ENCODE measurements around the gene SON.

Gene SON

DNA sequence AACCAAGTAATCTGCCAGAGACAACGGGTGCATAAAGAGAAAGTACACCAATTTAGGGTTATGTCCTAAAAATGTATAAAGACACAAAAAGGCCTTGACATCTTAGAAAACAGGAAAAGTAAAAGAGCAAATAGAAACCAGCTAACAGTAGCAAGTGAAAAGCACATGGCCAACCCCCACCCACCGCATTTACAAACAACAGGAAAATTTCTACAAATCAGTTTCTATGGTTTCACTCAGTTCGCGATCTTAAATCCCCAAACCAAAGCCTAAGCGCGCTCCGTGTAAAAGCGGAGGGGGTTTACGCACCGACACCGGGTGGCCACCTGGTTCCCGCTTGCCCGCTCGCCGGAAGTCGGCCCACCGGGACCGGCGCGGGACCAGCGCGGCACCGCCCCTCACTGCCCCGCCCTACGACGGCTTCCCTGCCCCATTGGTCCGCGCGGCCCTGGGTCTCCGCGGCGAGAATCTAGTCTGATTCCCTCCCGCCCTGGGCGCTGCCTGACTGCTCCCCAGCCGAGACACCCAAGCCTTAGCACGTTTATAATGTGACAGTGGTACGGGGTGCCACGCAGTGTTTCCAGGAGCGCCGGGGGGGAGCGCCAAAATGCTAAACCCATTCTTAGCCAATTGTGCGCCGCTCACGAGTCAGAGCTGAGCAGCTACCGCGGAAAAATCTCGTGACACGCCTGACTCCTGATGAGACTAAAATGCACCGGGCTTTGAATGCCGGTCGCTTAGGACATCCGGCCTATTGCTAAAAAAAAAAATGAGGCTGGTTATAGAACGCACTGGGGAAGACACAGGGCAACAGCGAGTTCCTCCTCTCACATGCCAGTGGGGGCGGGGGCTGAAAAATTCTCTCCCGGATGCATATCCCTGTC, 840 bp upstream of the SON start, which contains the start of gene GART:
GART (minus strand) TSS at position 362 of the 884 bp plus-strand sequence. CDS start 2,802 bp downstream, outside the sequence.
- peak within 1 kb of the TSS; percentile 78 for H3K4me3 ChIP-seq (ENCODE audit: low read depth, low read length)
- in situ Hi-C loops (cut with HindIII; ENCODE audit: low sequenced_read_pairs) = no loop called here
- TF ChIP-seq, protein P1, sequence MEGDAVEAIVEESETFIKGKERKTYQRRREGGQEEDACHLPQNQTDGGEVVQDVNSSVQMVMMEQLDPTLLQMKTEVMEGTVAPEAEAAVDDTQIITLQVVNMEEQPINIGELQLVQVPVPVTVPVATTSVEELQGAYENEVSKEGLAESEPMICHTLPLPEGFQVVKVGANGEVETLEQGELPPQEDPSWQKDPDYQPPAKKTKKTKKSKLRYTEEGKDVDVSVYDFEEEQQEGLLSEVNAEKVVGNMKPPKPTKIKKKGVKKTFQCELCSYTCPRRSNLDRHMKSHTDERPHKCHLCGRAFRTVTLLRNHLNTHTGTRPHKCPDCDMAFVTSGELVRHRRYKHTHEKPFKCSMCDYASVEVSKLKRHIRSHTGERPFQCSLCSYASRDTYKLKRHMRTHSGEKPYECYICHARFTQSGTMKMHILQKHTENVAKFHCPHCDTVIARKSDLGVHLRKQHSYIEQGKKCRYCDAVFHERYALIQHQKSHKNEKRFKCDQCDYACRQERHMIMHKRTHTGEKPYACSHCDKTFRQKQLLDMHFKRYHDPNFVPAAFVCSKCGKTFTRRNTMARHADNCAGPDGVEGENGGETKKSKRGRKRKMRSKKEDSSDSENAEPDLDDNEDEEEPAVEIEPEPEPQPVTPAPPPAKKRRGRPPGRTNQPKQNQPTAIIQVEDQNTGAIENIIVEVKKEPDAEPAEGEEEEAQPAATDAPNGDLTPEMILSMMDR (IDR thresholded peaks at IDR 0.05; ENCODE audit: low read depth, low read length, missing control alignments) = no peak
- peak; percentile 32 for DNase-seq (ENCODE audit: low read depth)

DNA sequence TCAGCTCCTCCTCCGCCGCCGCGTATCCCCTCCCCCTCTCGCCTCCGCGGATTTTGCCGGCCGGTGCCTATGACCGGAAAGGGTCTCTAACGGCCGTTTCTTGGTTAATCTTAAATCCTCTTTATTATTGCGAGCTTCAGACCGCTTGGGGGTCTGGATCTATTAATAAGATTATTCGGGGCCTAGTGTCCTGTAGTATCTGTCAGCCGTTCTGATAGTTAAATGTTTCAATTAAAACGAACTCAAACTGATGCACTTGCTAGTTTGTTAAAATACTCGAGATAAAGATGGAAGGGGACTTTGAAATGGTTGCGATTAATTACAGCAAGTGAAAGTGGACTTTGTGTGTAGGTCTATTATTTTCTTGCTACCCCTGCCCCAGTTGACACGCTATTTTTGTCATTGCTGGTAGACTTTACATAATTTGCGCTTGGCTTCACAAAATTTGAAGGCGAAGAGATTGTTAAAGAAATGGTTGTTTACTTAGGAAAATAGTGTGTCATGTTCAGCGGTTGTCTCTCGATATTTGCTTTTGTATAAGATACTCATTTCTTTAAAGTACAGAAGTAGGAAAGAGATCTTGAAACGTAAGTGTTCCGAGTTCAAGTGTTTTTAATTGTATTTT, 779 bp downstream of the SON start:
- TF ChIP-seq, protein P1 (IDR thresholded peaks at IDR 0.05; ENCODE audit: low read depth, low read length, missing control alignments) = no peak

GRCh38 chr21:33544451-33545195, 1.8 kb downstream of the SON start:
- TF ChIP-seq, protein P1 (IDR thresholded peaks at IDR 0.05; ENCODE audit: low read depth, low read length, missing control alignments) = no peak
- DNase-seq (ENCODE audit: low read depth) = no peak
- peak overlapping the region; percentile 78 for H3K4me3 ChIP-seq (ENCODE audit: low read depth, low read length)
- in situ Hi-C loops (cut with HindIII; ENCODE audit: low sequenced_read_pairs) = no loop called here

More for the DNA sequence above, 779 bp downstream of the SON start:
- H3K4me3 ChIP-seq (ENCODE audit: low read depth, low read length) = peak overlapping the region; percentile 78
- in situ Hi-C loops (cut with HindIII; ENCODE audit: low sequenced_read_pairs) = no loop called here
- peak; percentile 18 for DNase-seq (ENCODE audit: low read depth)

DNA sequence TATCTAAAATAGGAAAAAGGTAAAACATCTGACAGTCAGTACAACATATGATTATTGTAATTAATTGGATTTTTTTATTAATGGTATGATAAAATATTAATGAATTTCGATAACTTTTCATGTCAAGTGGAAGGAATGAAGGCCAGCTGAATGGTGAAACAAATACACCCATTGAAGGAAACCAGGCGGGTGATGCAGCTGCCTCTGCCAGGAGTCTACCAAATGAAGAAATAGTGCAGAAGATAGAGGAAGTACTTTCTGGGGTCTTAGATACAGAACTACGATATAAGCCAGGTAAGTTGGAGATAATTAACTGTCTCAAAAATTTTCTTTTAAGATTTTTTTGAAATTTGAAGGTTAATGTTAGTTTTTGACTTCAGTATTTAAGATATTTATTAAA, 3.2 kb downstream of the SON start:
- TF ChIP-seq, protein P1 (IDR thresholded peaks at IDR 0.05; ENCODE audit: low read depth, low read length, missing control alignments) = no peak
- in situ Hi-C loops (cut with HindIII; ENCODE audit: low sequenced_read_pairs) = no loop called here
- DNase-seq (ENCODE audit: low read depth) = no peak
- no peak overlapping the region for H3K4me3 ChIP-seq (ENCODE audit: low read depth, low read length)

DNA sequence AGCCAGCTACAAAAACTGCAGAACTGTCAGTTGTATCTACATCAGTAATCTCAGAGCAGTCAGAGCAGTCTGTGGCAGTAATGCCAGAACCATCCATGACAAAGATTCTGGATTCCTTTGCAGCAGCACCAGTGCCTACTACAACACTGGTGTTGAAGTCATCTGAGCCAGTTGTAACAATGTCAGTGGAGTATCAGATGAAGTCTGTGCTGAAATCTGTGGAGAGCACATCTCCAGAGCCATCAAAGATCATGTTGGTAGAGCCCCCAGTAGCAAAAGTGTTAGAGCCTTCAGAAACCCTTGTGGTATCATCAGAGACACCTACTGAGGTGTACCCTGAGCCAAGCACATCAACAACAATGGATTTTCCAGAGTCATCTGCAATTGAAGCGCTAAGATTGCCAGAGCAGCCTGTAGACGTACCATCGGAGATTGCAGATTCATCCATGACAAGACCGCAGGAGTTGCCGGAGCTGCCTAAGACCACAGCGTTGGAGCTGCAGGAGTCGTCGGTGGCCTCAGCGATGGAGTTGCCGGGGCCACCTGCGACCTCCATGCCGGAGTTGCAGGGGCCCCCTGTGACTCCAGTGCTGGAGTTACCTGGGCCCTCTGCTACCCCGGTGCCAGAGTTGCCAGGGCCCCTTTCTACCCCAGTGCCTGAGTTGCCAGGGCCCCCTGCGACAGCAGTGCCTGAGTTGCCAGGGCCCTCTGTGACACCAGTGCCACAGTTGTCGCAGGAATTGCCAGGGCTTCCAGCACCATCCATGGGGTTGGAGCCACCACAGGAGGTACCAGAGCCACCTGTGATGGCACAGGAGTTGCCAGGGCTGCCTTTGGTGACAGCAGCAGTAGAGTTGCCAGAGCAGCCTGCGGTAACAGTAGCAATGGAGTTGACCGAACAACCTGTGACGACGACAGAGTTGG, 7.3 kb downstream of the SON start:
- no peak overlapping the region for H3K4me3 ChIP-seq (ENCODE audit: low read depth, low read length)
- in situ Hi-C loops (cut with HindIII; ENCODE audit: low sequenced_read_pairs) = no loop called here
- DNase-seq (ENCODE audit: low read depth) = no peak
- TF ChIP-seq, protein P1 (IDR thresholded peaks at IDR 0.05; ENCODE audit: low read depth, low read length, missing control alignments) = no peak
